PFSK-1 (cell line): Measurements from ENCODE around the gene ORM1.

Experiments
- POLR2AphosphoS5 ChIP-seq: IDR thresholded peaks from 2 replicates; pipeline ENCODE4 v1.6.1; 2012; ENCODE audit warnings: low read depth, mild to moderate bottlenecking, control low read depth, low read length, moderate library complexity
- SIN3A ChIP-seq: IDR thresholded peaks from 2 replicates; pipeline ENCODE4 v1.6.1; 2012; ENCODE audit warnings: mild to moderate bottlenecking, low read length, moderate library complexity, borderline replicate concordance; ENCODE audit not compliant: insufficient read depth
- TAF1 ChIP-seq: IDR thresholded peaks from 2 replicates; pipeline ENCODE4 v1.6.1; 2012; ENCODE audit warnings: low read length, control low read depth, borderline replicate concordance; ENCODE audit not compliant: insufficient read depth
- TF ChIP-seq, protein P1 (sequence below), 2 experiments: IDR thresholded peaks; 2 replicates each; pipeline versions ENCODE4 v1.6.1 to v1.8.0; 2011 to 2012; ENCODE audit warnings: low read depth in 2 of 2, low read length in 2 of 2, control low read depth in 1 of 2, inconsistent platforms in 1 of 2, mild to moderate bottlenecking in 1 of 2, moderate library complexity in 1 of 2; ENCODE audit not compliant: insufficient read depth in 1 of 2

DNA sequence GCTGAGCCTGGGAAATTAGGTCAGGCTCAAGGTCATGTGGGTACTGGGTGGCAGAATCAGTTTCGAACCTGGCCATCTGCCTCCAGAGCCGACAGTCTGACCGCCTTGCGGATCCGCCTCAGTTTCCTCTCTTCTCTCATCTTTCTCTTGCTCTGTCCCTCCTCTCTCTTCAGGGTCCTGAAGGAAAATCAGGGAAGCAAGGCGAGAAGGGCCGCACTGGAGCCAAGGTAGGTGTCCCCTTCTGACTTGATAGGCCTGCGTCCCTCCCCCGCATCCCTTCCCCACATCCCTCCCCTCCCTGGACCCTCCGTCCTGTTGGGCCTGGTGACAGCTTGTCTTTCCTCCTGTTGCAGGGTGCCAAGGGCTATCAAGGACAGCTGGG is 40.8 kb upstream of the ORM1 start:
- TF ChIP-seq SIN3A = no peak
- no peak for TF ChIP-seq POLR2AphosphoS5
- TF ChIP-seq TAF1 = no peak
- TF ChIP-seq, protein P1, sequence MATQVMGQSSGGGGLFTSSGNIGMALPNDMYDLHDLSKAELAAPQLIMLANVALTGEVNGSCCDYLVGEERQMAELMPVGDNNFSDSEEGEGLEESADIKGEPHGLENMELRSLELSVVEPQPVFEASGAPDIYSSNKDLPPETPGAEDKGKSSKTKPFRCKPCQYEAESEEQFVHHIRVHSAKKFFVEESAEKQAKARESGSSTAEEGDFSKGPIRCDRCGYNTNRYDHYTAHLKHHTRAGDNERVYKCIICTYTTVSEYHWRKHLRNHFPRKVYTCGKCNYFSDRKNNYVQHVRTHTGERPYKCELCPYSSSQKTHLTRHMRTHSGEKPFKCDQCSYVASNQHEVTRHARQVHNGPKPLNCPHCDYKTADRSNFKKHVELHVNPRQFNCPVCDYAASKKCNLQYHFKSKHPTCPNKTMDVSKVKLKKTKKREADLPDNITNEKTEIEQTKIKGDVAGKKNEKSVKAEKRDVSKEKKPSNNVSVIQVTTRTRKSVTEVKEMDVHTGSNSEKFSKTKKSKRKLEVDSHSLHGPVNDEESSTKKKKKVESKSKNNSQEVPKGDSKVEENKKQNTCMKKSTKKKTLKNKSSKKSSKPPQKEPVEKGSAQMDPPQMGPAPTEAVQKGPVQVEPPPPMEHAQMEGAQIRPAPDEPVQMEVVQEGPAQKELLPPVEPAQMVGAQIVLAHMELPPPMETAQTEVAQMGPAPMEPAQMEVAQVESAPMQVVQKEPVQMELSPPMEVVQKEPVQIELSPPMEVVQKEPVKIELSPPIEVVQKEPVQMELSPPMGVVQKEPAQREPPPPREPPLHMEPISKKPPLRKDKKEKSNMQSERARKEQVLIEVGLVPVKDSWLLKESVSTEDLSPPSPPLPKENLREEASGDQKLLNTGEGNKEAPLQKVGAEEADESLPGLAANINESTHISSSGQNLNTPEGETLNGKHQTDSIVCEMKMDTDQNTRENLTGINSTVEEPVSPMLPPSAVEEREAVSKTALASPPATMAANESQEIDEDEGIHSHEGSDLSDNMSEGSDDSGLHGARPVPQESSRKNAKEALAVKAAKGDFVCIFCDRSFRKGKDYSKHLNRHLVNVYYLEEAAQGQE (IDR thresholded peaks at IDR 0.05; ENCODE audit: insufficient read depth in 1 of 2, low read depth in 2 of 2, low read length in 2 of 2) = no peak
